Progenitor cell of endocrine pancreas (in vitro differentiated cells): Measurements from ENCODE around the gene GFER. TPM values are rescaled to one million over a fixed set of nuclear protein-coding genes. Genes with fewer than 3 reads are reported as not detected.

Experiments used
- DNase-seq: peaks from one replicate; pipeline ENCODE4 v3.0.0; 2021; ENCODE audit warnings: low spot score; ENCODE audit not compliant: unreplicated experiment
- H3K27ac Mint-ChIP-seq: 2 replicates; pipeline ENCODE4 v1.8.0; 2021; ENCODE audit warnings: mild to moderate bottlenecking, moderate library complexity, mixed read lengths
- H3K27me3 Mint-ChIP-seq: 2 replicates; pipeline ENCODE4 v1.8.0; 2021; ENCODE audit warnings: mixed read lengths
- H3K36me3 Mint-ChIP-seq: 2 replicates; pipeline ENCODE4 v1.8.0; 2022; ENCODE audit warnings: mixed read lengths; ENCODE audit not compliant: insufficient read depth
- H3K4me1 Mint-ChIP-seq: 2 replicates; pipeline ENCODE4 v1.8.0; 2021; ENCODE audit warnings: low read depth, mixed read lengths
- H3K4me3 Mint-ChIP-seq: 2 replicates; pipeline ENCODE4 v1.8.0; 2021; ENCODE audit warnings: low read depth, mild to moderate bottlenecking, moderate library complexity, mixed read lengths
- H3K9me3 Mint-ChIP-seq: 2 replicates; pipeline ENCODE4 v1.8.0; 2021; ENCODE audit warnings: low read depth, mixed read lengths
- total RNA-seq: library from RNA; stranded (reverse); gene quantifications from 2 replicates; pipeline ENCODE4 v1.2.1, GENCODE V29; 2021
- TF ChIP-seq, protein P1 (sequence below): fragments of 200-600 bp; sonication (generic); IDR thresholded peaks from one replicate; pipeline ENCODE4 v1.5.0; 2021; ENCODE audit warnings: antibody characterized with exemption, mild to moderate bottlenecking; ENCODE audit not compliant: unreplicated experiment

The GFER gene
- total RNA-seq, 1 donor from 2014 or later = 32.9 TPM

DNA sequence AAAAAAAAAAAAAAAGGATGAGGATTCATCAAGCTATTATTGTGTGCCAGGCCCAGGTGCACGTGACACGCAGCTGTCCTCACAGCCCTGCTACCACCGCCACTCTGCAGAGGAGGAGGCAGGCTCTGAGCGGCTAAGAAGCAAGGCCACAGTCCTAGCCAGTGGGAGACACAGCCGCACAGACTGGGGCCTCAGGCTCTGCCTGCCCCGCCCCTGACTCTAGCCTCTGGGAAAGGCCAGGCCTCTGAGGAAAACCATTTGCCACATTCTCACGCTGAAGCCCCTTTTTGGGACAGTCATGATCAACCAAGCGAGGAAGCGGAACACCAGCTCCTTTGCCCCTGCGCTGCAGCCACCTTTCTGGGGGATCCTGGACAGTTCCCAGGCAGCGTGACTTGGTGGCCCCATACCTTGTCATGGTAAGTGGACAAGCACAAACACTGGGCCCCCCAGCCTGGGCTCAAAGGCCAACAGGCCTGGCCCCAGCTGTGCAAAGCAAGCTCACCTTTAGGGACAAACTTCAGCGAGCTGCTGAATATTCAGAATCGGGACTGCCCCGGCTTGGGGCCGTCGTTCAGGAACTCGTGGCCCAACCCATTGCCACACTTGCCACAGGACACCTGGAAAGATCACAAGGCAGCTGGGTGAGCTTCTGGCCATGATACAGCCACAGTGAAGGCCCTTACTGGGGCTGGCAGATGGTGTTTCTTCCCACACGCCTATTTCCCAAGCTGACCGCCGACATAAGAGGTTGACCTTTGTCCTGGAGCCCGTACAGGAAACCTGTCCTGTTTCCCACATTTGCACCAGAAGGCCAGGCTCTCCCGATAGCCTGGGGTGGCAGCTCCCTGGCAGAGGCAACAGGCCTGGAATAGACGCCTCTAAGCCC lies 43.5 kb upstream of the GFER start:
- Mint-ChIP-seq H3K9me3 (no peaks in the 10 kb centered on the region), H3K27me3 (no peaks in the 10 kb centered on the region), H3K4me3 (peak overlapping the region; percentile 19), H3K36me3 (peaks cover 1% of the 10 kb centered on the region), H3K4me1 (peaks cover 2% of the 10 kb centered on the region), H3K27ac (peak overlapping the region; percentile 37)
- DNase-seq = no peak
- TF ChIP-seq, protein P1, sequence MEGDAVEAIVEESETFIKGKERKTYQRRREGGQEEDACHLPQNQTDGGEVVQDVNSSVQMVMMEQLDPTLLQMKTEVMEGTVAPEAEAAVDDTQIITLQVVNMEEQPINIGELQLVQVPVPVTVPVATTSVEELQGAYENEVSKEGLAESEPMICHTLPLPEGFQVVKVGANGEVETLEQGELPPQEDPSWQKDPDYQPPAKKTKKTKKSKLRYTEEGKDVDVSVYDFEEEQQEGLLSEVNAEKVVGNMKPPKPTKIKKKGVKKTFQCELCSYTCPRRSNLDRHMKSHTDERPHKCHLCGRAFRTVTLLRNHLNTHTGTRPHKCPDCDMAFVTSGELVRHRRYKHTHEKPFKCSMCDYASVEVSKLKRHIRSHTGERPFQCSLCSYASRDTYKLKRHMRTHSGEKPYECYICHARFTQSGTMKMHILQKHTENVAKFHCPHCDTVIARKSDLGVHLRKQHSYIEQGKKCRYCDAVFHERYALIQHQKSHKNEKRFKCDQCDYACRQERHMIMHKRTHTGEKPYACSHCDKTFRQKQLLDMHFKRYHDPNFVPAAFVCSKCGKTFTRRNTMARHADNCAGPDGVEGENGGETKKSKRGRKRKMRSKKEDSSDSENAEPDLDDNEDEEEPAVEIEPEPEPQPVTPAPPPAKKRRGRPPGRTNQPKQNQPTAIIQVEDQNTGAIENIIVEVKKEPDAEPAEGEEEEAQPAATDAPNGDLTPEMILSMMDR = no peak

DNA sequence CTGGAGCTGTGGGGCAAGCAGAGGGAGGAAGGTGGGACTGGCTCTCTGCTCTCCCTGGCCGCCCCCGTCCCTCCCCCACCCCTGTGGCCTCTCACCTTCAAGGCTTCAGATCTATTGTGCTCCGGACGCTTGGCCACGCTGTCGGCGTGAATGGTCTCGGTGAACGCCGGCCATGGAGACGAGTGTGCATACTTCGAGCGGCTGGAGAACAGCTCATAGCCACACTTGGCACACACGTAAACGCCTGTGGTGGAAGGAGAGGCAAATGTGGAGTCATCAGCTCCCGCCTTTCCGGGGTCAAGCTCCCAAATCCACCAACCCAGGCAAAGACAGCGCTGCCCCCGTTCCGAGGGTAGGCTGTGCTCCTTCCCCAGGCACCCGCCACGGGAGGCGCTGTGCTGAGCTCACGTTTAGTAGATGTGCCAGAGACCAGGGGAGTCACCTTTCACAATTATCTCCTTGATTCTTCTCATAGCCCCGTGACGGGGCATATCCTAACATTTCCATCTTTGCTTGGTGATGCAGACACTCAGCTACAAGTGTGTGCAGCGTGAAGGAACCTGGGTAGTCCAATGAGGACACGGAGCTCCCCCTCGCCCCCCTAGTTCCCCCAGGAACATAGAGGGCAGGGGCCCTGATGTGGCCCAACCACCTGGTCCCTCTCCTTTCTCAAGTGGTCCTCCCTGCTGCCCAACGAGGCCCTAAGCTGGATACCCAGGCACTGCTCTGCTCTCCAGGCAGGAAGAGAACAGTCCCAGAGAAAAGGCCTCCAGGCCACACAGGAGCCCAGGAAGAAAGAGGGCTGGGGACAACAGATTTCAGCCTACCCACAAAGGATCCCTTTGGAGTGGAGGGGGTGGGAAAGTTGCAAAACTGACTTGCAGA lies 42.6 kb upstream of the GFER start:
- peak overlapping the region; percentile 88 for H3K4me3 Mint-ChIP-seq
- no peaks in the 10 kb centered on the region for H3K9me3 Mint-ChIP-seq
- no peak for DNase-seq
- TF ChIP-seq, protein P1 = peak; percentile 17
- H3K4me1 Mint-ChIP-seq = peaks cover 2% of the 10 kb centered on the region
- peak overlapping the region; percentile 67 for H3K27ac Mint-ChIP-seq
- H3K27me3 Mint-ChIP-seq = no peaks in the 10 kb centered on the region
- peaks cover 1% of the 10 kb centered on the region for H3K36me3 Mint-ChIP-seq

DNA sequence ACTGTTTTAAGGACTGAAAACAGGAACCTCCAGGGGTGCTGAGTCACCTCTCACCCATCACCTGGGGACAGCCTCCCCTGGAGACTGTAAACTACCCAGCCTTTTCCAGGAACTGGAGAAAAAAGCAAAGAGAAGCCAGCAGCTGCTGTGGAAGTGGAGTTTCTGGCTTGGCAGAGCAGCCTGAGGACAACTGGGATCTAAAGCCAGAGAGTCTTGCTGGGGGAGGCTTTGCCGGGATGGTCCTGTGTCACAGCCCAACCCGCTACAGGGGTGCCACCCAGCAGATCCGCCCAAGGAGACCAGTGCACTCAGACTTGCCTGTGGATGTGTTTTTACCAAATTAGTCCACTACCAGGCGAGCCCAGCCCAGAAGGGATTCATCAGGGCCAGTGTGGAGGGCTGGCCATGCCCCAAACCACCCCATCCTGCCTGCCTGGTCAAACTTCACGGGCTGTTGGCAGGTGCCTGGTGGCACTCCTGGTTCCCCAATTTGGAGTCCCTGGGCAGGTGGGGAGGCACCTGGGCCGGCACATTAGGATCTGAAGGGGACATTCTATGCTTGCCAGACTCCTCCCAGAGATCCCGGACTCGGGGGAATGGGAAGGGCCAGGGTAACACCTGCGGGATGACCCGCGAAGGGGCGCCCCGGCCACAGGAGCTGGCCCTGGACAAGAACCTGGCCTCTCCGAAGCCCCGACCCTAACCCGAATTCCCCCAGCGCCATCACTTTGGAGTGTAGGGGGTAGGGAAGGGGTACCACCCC lies 41.8 kb upstream of the GFER start:
- TF ChIP-seq, protein P1 = no peak
- peak overlapping the region; percentile 88 for H3K4me3 Mint-ChIP-seq
- H3K27ac Mint-ChIP-seq = no peak overlapping the region
- DNase-seq = no peak
- H3K4me1 Mint-ChIP-seq = peaks cover 2% of the 10 kb centered on the region
- H3K9me3 Mint-ChIP-seq = no peaks in the 10 kb centered on the region
- H3K27me3 Mint-ChIP-seq = no peaks in the 10 kb centered on the region
- no peaks in the 10 kb centered on the region for H3K36me3 Mint-ChIP-seq

DNA sequence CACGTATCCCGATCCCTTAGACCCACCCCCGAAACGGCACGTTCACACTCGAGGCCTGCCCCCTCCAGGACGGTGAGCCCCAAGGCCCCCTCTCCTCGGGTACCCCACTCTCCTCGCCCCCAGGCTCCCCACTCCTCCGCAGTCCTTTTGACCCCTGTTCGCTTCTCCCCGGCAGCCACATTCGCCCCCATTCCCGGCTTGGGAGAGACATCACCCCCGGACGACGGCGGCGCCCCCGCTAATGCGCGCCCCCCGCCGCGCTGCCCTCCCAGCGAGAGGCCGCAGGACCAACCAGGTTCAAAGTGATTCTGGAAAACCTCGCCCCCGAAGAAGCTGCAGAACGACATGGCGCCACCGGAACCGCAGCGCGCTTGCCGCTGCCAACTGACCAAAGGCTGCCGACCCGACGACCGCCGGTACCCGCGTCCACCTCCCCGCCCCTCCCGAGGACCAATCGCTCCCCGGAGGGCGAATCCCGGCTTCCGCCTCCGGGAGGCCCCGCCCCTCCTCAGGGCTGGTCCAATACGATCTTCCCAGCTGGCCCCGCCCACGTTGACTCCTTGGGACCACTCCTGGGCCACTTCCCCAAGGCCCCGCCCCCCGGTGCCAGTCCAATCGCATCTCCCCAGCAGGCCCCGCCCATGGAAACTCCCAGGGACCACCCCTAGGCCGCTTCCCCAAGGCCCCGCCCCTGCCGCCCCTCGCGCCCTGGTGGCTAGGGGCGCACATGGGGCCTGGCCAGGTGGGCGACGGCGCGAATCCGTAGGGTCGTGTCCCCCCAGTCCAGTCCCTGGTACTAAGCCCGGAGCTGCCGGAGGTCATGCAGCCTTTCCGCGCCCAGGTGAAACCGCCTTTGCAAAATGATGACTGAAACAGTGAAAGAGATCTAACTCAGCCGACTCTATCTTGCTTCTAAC lies 40.9 kb upstream of the GFER start, which contains the start of gene MSRB1:
Gene MSRB1 (minus strand): TSS at position 390 of the 917 bp plus-strand sequence. CDS start 43 bp downstream, at position 347.
- Mint-ChIP-seq H3K4me1 (peaks cover 2% of the 10 kb centered on the region), H3K36me3 (no peaks in the 10 kb centered on the region), H3K9me3 (no peaks in the 10 kb centered on the region), H3K27ac (peak within 1 kb of the TSS; percentile 77), H3K4me3 (peak within 1 kb of the TSS; percentile 88), H3K27me3 (no peaks in the 10 kb centered on the region)
- TF ChIP-seq, protein P1 = peak; percentile 14
- DNase-seq = peak; percentile 100
